Esophagus muscularis mucosa (tissue), 4 donors: ENCODE data around the gene LRRC3C. TPM values are rescaled to one million over a fixed set of nuclear protein-coding genes. Genes with fewer than 3 reads are reported as not detected.

Experiments used
- DNase-seq: peaks from one replicate; pipeline ENCODE4 v3.0.0-alpha.2; 2017; ENCODE audit errors: extremely low spot score
- H3K27ac ChIP-seq, 4 donors: fragments of 200-600 bp; sonication (generic); replicated peaks in 1 of 4; 1 replicate in 3 of 4; 2 replicates in 1 of 4; pipeline ENCODE4 v1.5.1; 2016 to 2019; ENCODE audit warnings: mild to moderate bottlenecking in 1 of 4
- H3K27me3 ChIP-seq, 4 donors: fragments of 200-600 bp; sonication (generic); one replicate each; pipeline versions ENCODE4 v1.5.1 to v1.6.0; 2016 to 2019
- H3K36me3 ChIP-seq, 4 donors: fragments of 200-600 bp; sonication (generic); one replicate each; pipeline ENCODE4 v1.5.1; 2016 to 2019
- H3K4me1 ChIP-seq, 4 donors: fragments of 200-600 bp; sonication (generic); one replicate each; pipeline ENCODE4 v1.5.1; 2016 to 2019
- H3K4me3 ChIP-seq, 4 donors: fragments of 200-600 bp; sonication (generic); 1 replicate in 2 of 4; 2 replicates in 2 of 4; pipeline ENCODE4 v1.5.1; 2016 to 2019; ENCODE audit warnings: mild to moderate bottlenecking in 4 of 4, moderate library complexity in 1 of 4
- H3K9me3 ChIP-seq, 4 donors: fragments of 200-600 bp; sonication (generic); 1 replicate in 3 of 4; 2 replicates in 1 of 4; pipeline ENCODE4 v1.5.1; 2016 to 2019
- CTCF ChIP-seq, 3 experiments: fragments of 200-600 bp in 2 of 3; fragments of 450-650 bp in 1 of 3; sonication (generic) in 2 of 3; IDR thresholded peaks; one replicate each; pipeline ENCODE4 v1.5.1; 2017 to 2019; ENCODE audit warnings: antibody characterized with exemption in 3 of 3, mild to moderate bottlenecking in 2 of 3, moderate library complexity in 1 of 3
- EP300 ChIP-seq: sonication (generic); formaldehyde crosslinking; IDR thresholded peaks from one replicate; pipeline ENCODE4 v1.6.1; 2017; ENCODE audit warnings: antibody characterized with exemption
- POLR2A ChIP-seq: fragments of 450-650 bp; IDR thresholded peaks from one replicate; pipeline ENCODE4 v1.6.1; 2017; ENCODE audit warnings: antibody characterized with exemption, moderate library complexity, mild to moderate bottlenecking, low read depth
- POLR2AphosphoS5 ChIP-seq, 2 donors: sonication (generic); formaldehyde crosslinking; IDR thresholded peaks; one replicate each; pipeline ENCODE4 v1.6.1; 2017; ENCODE audit warnings: antibody characterized with exemption in 2 of 2
- WGBS: methylation state at CpG from one replicate; pipeline ENCODE4 v1.1.5; 2018; 5-methylcytosine and 5-hydroxymethylcytosine counted together
- intact Hi-C: fragments of 100-400 bp; cut with DNase I; formaldehyde crosslinking; loops from one replicate; pipeline ENCODE4 v1.15.1; 2023
- total RNA-seq, 4 donors: library from RNA; depleted of rRNA; stranded (reverse); fragments of >200 nt; gene quantifications; one replicate each; pipeline versions ENCODE4 v1.1.0 to v1.2.1, GENCODE V29; 2016

Gene LRRC3C
- total RNA-seq, 4 donors from 2014 or later = not detected

- no peaks in the 10 kb centered on the region for H3K36me3 ChIP-seq
- H3K27ac ChIP-seq = no peak overlapping the region
- H3K27me3 ChIP-seq = peaks cover 0 to 5% (median 0%) of the 10 kb centered on the region in 4 donors
- TF ChIP-seq CTCF (IDR thresholded peaks at IDR 0.05) (no peak), POLR2AphosphoS5 (IDR thresholded peaks at IDR 0.05) (no peak), EP300 (no peak), POLR2A (no peak)
- H3K4me1 ChIP-seq = peaks cover 0 to 9% (median 4%) of the 10 kb centered on the region in 4 donors
- H3K4me3 ChIP-seq = no peak overlapping the region
- no peaks in the 10 kb centered on the region for H3K9me3 ChIP-seq
- intact Hi-C loops = no loop called here
- DNase-seq = no peak
- WGBS = 79% methylated on average over 8 of the region's 8 CpGs
Measured at GRCh38 chr17:39938140-39938869, 10.8 kb downstream of the LRRC3C start.

GRCh38 chr17:39939106-39939505 lies 11.6 kb downstream of the LRRC3C start:
- no peak overlapping the region for H3K27ac ChIP-seq
- intact Hi-C loops = no loop called here
- peaks cover 0 to 13% (median 0%) of the 10 kb centered on the region in 4 donors for H3K27me3 ChIP-seq
- no peaks in the 10 kb centered on the region for H3K36me3 ChIP-seq
- peaks cover 0 to 9% (median 4%) of the 10 kb centered on the region in 4 donors for H3K4me1 ChIP-seq
- 74% methylated on average over 3 of the region's 3 CpGs for WGBS
- no peaks in the 10 kb centered on the region for H3K9me3 ChIP-seq
- TF ChIP-seq EP300 = no peak
- no peak for TF ChIP-seq POLR2AphosphoS5 (IDR thresholded peaks at IDR 0.05)
- no peak for TF ChIP-seq CTCF (IDR thresholded peaks at IDR 0.05)
- no peak for TF ChIP-seq POLR2A
- H3K4me3 ChIP-seq = no peak overlapping the region
- no peak for DNase-seq

GRCh38 chr17:39939588-39940419 lies 12.3 kb downstream of the LRRC3C start:
- Histone ChIP-seq H3K27ac (no peak overlapping the region), H3K4me1 (peaks cover 0 to 9% (median 2%) of the 10 kb centered on the region in 4 donors), H3K9me3 (no peaks in the 10 kb centered on the region), H3K4me3 (no peak overlapping the region), H3K27me3 (peaks cover 0 to 20% (median 0%) of the 10 kb centered on the region in 4 donors), H3K36me3 (no peaks in the 10 kb centered on the region)
- WGBS = 58% methylated on average over 4 of the region's 6 CpGs
- no peak for DNase-seq
- intact Hi-C loops = no loop called here
- TF ChIP-seq EP300 (no peak), CTCF (IDR thresholded peaks at IDR 0.05) (peak in 1 of 3 experiments; percentile 8)

GRCh38 chr17:39943702-39944392 lies 16.3 kb downstream of the LRRC3C start:
- TF ChIP-seq CTCF (IDR thresholded peaks at IDR 0.05) = no peak
- no peak for TF ChIP-seq EP300
- TF ChIP-seq POLR2AphosphoS5 (IDR thresholded peaks at IDR 0.05) = no peak
- TF ChIP-seq POLR2A = no peak
- H3K27me3 ChIP-seq = peaks cover 0 to 25% (median 0%) of the 10 kb centered on the region in 4 donors
- H3K4me1 ChIP-seq = peaks cover 0 to 9% (median 2%) of the 10 kb centered on the region in 4 donors
- DNase-seq = no peak
- H3K27ac ChIP-seq = no peak overlapping the region
- intact Hi-C loops = no loop called here
- H3K4me3 ChIP-seq = no peak overlapping the region
- H3K9me3 ChIP-seq = no peaks in the 10 kb centered on the region
- no peaks in the 10 kb centered on the region for H3K36me3 ChIP-seq
- WGBS = 88% methylated on average over 14 of the region's 14 CpGs
